HCT116 (cell line): ENCODE results near the gene TTLL11. TPM values are rescaled to one million over a fixed set of nuclear protein-coding genes. Genes with fewer than 3 reads are reported as not detected.

Experiments
- ATAC-seq: fragments of 200-7000 bp; cut with Tn5 transposase; 2 replicates; pipeline ENCODE4 v1.9.1; 2020; ENCODE audit warnings: mild to moderate bottlenecking, moderate library complexity
- BruUV-seq: library from RNA; stranded (reverse); fragments of 400-500 nt; replicated peaks from 2 replicates; lab custom pipeline; 2021; lab: Mats Ljungman, UMichigan
- CTCF ChIA-PET: fragments of 300-600 bp; sonication (Branson Sonifier 250); formaldehyde crosslinking; loops from one replicate; lab custom pipeline; 2021; ENCODE audit warnings: antibody characterized with exemption; lab: Charles Lee
- POLR2A ChIA-PET: fragments of 300-600, 350-600 bp; sonication (Branson Sonifier 250); formaldehyde crosslinking; loops from one replicate; lab custom pipeline; 2021; ENCODE audit warnings: antibody characterized with exemption; lab: Charles Lee
- RAD21 ChIA-PET, 2 experiments: fragments of 300-600 bp; sonication (Branson Sonifier 250); formaldehyde crosslinking; loops; one replicate each; lab custom pipeline; 2023; ENCODE audit warnings: low total read pairs in 2 of 2; ENCODE audit not compliant: uncharacterized antibody in 2 of 2, unreplicated experiment in 2 of 2, low non-redundant PET in 1 of 2; lab: Charles Lee
- DNase-seq: peaks from one replicate; pipeline ENCODE4 v3.0.0-alpha.2; 2010; ENCODE audit warnings: low read depth, low spot score
- H2AFZ ChIP-seq: fragments of 200-600 bp; shearing (Covaris generic), sonication (generic); 2 replicates; pipeline ENCODE4 v1.6.1; 2017; ENCODE audit warnings: low read depth, mixed run types, mixed read lengths, antibody characterized with exemption, low read length; ENCODE audit not compliant: poor library complexity, severe bottlenecking
- H3K27ac ChIP-seq: 2 replicates; pipeline ENCODE4 v1.5.1; 2012; ENCODE audit warnings: low read depth, low read length
- H3K27me3 ChIP-seq: fragments of 200-600 bp; sonication (generic); 2 replicates; pipeline ENCODE4 v1.6.1; 2016; ENCODE audit warnings: mixed run types, low read length, mixed read lengths; ENCODE audit not compliant: insufficient read depth
- H3K36me3 ChIP-seq, 2 experiments: fragments of 200-500 bp in 1 of 2; fragments of 200-600 bp in 1 of 2; sonication (Bioruptor generic) in 1 of 2; sonication (generic) in 1 of 2; 2 replicates each; pipeline versions ENCODE4 v1.5.1 to v1.6.1; 2014 to 2016; ENCODE audit warnings: low read length in 2 of 2, inconsistent platforms in 1 of 2, mixed read lengths in 1 of 2, mixed run types in 1 of 2; ENCODE audit not compliant: insufficient read depth in 2 of 2, control insufficient read depth in 1 of 2
- H3K4me1 ChIP-seq, 2 experiments: fragments of 200-600 bp in 1 of 2; sonication (generic) in 1 of 2; 2 replicates each; pipeline versions ENCODE4 v1.5.1 to v1.6.1; 2012 to 2017; ENCODE audit warnings: low read length in 2 of 2, inconsistent platforms in 1 of 2, mild to moderate bottlenecking in 1 of 2, mixed read lengths in 1 of 2, mixed run types in 1 of 2, moderate library complexity in 1 of 2; ENCODE audit not compliant: insufficient read depth in 2 of 2, control insufficient read depth in 1 of 2
- H3K4me2 ChIP-seq: fragments of 200-600 bp; sonication (generic); 2 replicates; pipeline ENCODE4 v1.6.1; 2017; ENCODE audit warnings: mixed run types, low read length, mixed read lengths
- H3K4me3 ChIP-seq, 2 experiments: fragments of 200-600 bp in 1 of 2; sonication (generic) in 1 of 2; replicated peaks in 1 of 2; 2 replicates each; pipeline ENCODE4 v1.5.1; 2011 to 2016; ENCODE audit warnings: low read length in 2 of 2, control low read depth in 1 of 2, low read depth in 1 of 2, mild to moderate bottlenecking in 1 of 2, mixed read lengths in 1 of 2, mixed run types in 1 of 2
- H3K79me2 ChIP-seq: fragments of 200-600 bp; sonication (generic); 2 replicates; pipeline ENCODE4 v1.6.1; 2017; ENCODE audit warnings: mild to moderate bottlenecking, mixed run types, low read length, moderate library complexity, mixed read lengths; ENCODE audit not compliant: insufficient read depth
- H3K9ac ChIP-seq: fragments of 200-600 bp; sonication (generic); 2 replicates; pipeline ENCODE4 v1.6.1; 2016; ENCODE audit warnings: low read length, mixed read lengths
- H3K9me2 ChIP-seq: fragments of 200-600 bp; sonication (generic), shearing (Covaris generic); 2 replicates; pipeline ENCODE4 v1.6.1; 2017; ENCODE audit warnings: mixed run types, mild to moderate bottlenecking, moderate library complexity; ENCODE audit not compliant: insufficient read depth
- H3K9me3 ChIP-seq, 2 experiments: fragments of 200-500 bp in 1 of 2; fragments of 200-600 bp in 1 of 2; sonication (Bioruptor generic) in 1 of 2; sonication (generic) in 1 of 2; 2 replicates each; pipeline ENCODE4 v1.6.1; 2014 to 2017; ENCODE audit warnings: low read length in 2 of 2, mixed read lengths in 2 of 2, inconsistent platforms in 1 of 2, low read depth in 1 of 2, mild to moderate bottlenecking in 1 of 2, mixed run types in 1 of 2, moderate library complexity in 1 of 2; ENCODE audit not compliant: control insufficient read depth in 1 of 2, insufficient read depth in 1 of 2
- H4K20me1 ChIP-seq: fragments of 200-600 bp; sonication (generic), shearing (Covaris generic); 2 replicates; pipeline ENCODE4 v1.6.1; 2017; ENCODE audit warnings: mixed run types, mild to moderate bottlenecking, moderate library complexity; ENCODE audit not compliant: insufficient read depth
- CEBPB ChIP-seq: IDR thresholded peaks from 2 replicates; pipeline ENCODE4 v1.6.1; 2012; ENCODE audit warnings: low read depth
- EGR1 ChIP-seq: IDR thresholded peaks from 2 replicates; pipeline ENCODE4 v1.6.1; 2012; ENCODE audit warnings: low read depth
- ELF1 ChIP-seq: IDR thresholded peaks from 2 replicates; pipeline ENCODE4 v1.6.1; 2012; ENCODE audit warnings: low read depth, borderline replicate concordance
- EZH2 ChIP-seq: fragments of 200-600 bp; sonication (generic); IDR thresholded peaks from 2 replicates; pipeline ENCODE4 v1.6.1; 2017; ENCODE audit warnings: antibody characterized with exemption, mixed run types
- EZH2phosphoT487 ChIP-seq: fragments of 200-600 bp; IDR thresholded peaks from 2 replicates; pipeline ENCODE4 v1.6.1; 2018; ENCODE audit warnings: antibody characterized with exemption, borderline replicate concordance
- FOSL1 ChIP-seq: IDR thresholded peaks from 2 replicates; pipeline ENCODE4 v1.6.1; 2012; ENCODE audit warnings: low read depth
- POLR2A ChIP-seq: IDR thresholded peaks from 2 replicates; pipeline ENCODE4 v1.7.0; 2011; ENCODE audit warnings: borderline replicate concordance; ENCODE audit not compliant: insufficient read depth, insufficient read length; ENCODE audit errors: extremely low read depth
- POLR2AphosphoS5 ChIP-seq: IDR thresholded peaks from 2 replicates; pipeline ENCODE4 v1.6.1; 2011; ENCODE audit warnings: mild to moderate bottlenecking, low read depth, low read length, moderate library complexity
- RAD21 ChIP-seq: IDR thresholded peaks from 2 replicates; pipeline ENCODE4 v1.6.1; 2012; ENCODE audit warnings: low read depth, mild to moderate bottlenecking
- SRF ChIP-seq: IDR thresholded peaks from 2 replicates; pipeline ENCODE4 v1.6.1; 2012; ENCODE audit warnings: low read depth
- TCF7L2 ChIP-seq: IDR thresholded peaks from 2 replicates; pipeline ENCODE4 v1.7.0; 2011; ENCODE audit warnings: borderline replicate concordance, inconsistent platforms; ENCODE audit not compliant: insufficient read depth, insufficient read length; ENCODE audit errors: extremely low read depth
- ZNF274 ChIP-seq: fragments of 200-500 bp; sonication (Bioruptor generic); IDR thresholded peaks from 2 replicates; pipeline ENCODE4 v1.6.1; 2014; ENCODE audit warnings: mild to moderate bottlenecking, low read depth, low read length, inconsistent platforms
- intact Hi-C: fragments of 100-400 bp; cut with micrococcal nuclease; formaldehyde crosslinking; loops from 2 replicates; pipeline ENCODE4 v1.10.0; 2022
- total RNA-seq: library from RNA; stranded (reverse); gene quantifications from one replicate; pipeline ENCODE4 v1.2.1, GENCODE V29; 2021; ENCODE audit not compliant: unreplicated experiment
- TF ChIP-seq, protein P1 (sequence below), 3 experiments: fragments of 200-600 bp in 1 of 3; sonication (generic) in 1 of 3; IDR thresholded peaks in 2 of 3; conservative IDR thresholded peaks in 1 of 3; 2 replicates each; pipeline ENCODE4 v1.5.1; 2012 to 2017; ENCODE audit warnings: low read depth in 2 of 3, low read length in 2 of 3, antibody characterized with exemption in 1 of 3, borderline replicate concordance in 1 of 3, control low read depth in 1 of 3, mild to moderate bottlenecking in 1 of 3, mixed read lengths in 1 of 3, mixed run types in 1 of 3, moderate library complexity in 1 of 3; ENCODE audit not compliant: insufficient read depth in 1 of 3

Gene TTLL11
- total RNA-seq, 1 experiment from 2014 or later: 2.2 TPM

DNA sequence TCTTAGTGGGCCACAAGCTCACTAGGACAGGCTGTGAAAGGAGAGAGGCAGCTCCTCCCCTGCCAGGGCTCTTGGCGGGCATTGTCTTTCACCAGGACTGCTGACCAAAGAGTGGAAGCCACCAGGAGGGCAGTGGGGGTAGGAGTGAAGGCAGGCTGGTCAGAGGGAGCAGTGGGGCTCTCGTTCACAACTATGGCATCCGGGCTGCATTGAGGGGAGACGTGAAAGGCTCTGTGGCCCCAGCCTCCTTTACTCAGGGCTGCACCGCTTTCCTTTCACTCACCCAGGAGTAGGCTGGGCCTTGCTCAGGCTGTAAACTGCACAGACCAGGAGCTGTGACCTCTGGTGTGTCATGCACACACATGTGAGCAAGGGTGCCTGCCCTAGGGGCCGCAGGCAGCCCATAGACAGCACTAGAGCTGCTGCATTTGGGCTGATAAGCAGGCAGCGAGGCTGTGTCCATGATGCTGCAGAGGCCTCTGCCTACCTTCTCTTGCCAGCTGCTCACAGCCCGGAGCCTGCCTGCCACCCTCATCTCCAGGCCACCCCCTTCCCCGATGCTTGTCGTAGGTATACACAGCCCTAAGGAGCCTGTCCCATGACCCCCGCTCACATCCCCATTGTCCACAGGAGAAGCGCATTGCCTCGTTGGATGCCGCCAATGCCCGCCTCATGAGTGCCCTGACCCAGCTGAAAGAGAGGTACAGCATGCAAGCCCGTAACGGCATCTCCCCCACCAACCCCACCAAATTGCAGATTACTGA lies 311.2 kb downstream of the TTLL11 start:
- no TSS peak for BruUV-seq
- Histone ChIP-seq H4K20me1 (no peaks in the 10 kb centered on the region), H3K9me3 (no peaks in the 10 kb centered on the region), H3K9ac (no peak overlapping the region), H3K4me1 (no peaks in the 10 kb centered on the region), H3K4me2 (no peak overlapping the region), H3K79me2 (no peaks in the 10 kb centered on the region), H3K9me2 (no peaks in the 10 kb centered on the region), H3K4me3 (no peak overlapping the region), H3K36me3 (no peaks in the 10 kb centered on the region; a peak in 2 of 4 replicates), H3K27ac (no peak overlapping the region), H2AFZ (no peak overlapping the region), H3K27me3 (no peaks in the 10 kb centered on the region)
- ChIA-PET RAD21 (no interaction called here), CTCF (no interaction called here), POLR2A (no interaction called here)
- TF ChIP-seq ELF1 (no peak), EZH2phosphoT487 (no peak), ZNF274 (no peak), CEBPB (no peak), SRF (no peak), POLR2A (no peak), RAD21 (no peak), EZH2 (no peak), FOSL1 (no peak), POLR2AphosphoS5 (no peak), TCF7L2 (no peak), EGR1 (no peak)
- TF ChIP-seq, protein P1, sequence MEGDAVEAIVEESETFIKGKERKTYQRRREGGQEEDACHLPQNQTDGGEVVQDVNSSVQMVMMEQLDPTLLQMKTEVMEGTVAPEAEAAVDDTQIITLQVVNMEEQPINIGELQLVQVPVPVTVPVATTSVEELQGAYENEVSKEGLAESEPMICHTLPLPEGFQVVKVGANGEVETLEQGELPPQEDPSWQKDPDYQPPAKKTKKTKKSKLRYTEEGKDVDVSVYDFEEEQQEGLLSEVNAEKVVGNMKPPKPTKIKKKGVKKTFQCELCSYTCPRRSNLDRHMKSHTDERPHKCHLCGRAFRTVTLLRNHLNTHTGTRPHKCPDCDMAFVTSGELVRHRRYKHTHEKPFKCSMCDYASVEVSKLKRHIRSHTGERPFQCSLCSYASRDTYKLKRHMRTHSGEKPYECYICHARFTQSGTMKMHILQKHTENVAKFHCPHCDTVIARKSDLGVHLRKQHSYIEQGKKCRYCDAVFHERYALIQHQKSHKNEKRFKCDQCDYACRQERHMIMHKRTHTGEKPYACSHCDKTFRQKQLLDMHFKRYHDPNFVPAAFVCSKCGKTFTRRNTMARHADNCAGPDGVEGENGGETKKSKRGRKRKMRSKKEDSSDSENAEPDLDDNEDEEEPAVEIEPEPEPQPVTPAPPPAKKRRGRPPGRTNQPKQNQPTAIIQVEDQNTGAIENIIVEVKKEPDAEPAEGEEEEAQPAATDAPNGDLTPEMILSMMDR (IDR thresholded peaks at IDR 0.05 in 2 of 3, conservative IDR thresholded peaks at IDR 0.05 in 1 of 3; ENCODE audit: borderline replicate concordance in 1 of 3, insufficient read depth in 1 of 3, low read depth in 2 of 3, low read length in 2 of 3): no peak
- intact Hi-C loops: no loop called here
- ATAC-seq: no peak
- DNase-seq: no peak
